ENCODE data around the gene EPB41L1.

- no peak for TF ChIP-seq ZFX (IDR thresholded peaks at IDR 0.05)
- TF ChIP-seq CTCF (conservative IDR thresholded peaks at IDR 0.05): no peak
Measured at GRCh38 chr20:36120991-36121390, 33.5 kb upstream of the EPB41L1 start.
